ENCODE measurements around the gene SSH2.
"Not testable (repeated sequence)": the region's sequence is repeated elsewhere in the genome, so short reads cannot be mapped to it uniquely, and the experiment has no call there.

The SSH2 gene

GRCh38 chr17:29731589-29731929 lies 198.5 kb downstream of the SSH2 start:
- no peak for DNase-seq

GRCh38 chr17:29728490-29728889 lies 201.5 kb downstream of the SSH2 start:
- DNase-seq, result no peak

- peak in 1 of 2 experiments; percentile 35 for DNase-seq
Measured at GRCh38 chr17:29726715-29727252, 203.2 kb downstream of the SSH2 start.

DNA sequence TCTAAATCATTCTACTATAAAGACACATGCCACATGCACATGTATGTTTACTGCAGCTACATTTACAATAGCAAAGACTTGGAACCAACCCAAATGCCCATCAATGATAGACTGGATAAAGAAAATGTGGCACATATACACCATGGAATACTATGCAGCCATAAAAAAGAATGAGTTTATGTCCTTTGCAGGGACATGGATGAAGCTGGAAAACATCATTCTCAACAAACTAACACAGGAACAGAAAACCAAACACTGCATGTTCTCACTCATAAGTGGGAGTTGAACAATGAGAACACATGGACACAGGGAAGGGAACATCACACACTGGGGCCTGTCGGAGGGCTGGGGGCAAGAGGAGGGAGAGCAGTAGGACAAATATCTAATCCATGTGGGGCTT lies 204.6 kb downstream of the SSH2 start:
- DNase-seq, result not testable (repeated sequence)

DNA sequence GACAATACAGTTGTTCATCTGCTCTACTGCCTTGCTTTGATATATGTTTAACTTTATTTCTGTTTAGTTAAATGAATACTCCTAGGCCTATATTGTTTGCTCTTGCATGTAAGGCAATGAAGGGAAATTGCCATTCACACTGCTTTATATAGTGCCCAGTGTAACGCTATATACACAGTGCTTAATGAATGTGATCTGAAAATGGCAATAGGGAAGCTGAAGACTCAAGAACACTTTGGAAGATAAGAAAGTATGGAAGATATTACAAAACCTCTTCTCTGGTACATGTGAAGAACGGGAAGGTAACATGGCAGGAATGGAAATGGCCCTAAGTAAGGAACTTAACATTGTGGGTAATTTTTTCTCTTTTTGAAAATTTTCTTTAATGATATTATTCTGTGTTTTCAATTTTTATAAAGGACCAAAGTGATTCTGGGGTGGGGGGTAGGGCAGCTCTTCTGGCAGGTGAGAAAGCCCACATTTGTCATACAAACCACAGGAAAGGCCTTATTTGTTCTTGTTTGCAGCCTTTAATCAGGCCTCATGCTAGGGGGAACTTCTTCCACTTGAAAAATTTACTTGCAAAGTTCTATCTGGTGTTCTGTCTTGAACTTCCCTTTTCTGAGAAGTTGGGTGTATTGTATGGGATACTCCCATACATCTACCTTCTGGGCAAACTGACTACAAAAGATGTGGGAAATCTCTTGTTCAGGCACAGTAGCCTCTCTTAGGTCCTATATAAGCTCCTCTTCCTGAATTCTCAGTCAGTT lies 206.6 kb downstream of the SSH2 start:
- no peak for DNase-seq

DNA sequence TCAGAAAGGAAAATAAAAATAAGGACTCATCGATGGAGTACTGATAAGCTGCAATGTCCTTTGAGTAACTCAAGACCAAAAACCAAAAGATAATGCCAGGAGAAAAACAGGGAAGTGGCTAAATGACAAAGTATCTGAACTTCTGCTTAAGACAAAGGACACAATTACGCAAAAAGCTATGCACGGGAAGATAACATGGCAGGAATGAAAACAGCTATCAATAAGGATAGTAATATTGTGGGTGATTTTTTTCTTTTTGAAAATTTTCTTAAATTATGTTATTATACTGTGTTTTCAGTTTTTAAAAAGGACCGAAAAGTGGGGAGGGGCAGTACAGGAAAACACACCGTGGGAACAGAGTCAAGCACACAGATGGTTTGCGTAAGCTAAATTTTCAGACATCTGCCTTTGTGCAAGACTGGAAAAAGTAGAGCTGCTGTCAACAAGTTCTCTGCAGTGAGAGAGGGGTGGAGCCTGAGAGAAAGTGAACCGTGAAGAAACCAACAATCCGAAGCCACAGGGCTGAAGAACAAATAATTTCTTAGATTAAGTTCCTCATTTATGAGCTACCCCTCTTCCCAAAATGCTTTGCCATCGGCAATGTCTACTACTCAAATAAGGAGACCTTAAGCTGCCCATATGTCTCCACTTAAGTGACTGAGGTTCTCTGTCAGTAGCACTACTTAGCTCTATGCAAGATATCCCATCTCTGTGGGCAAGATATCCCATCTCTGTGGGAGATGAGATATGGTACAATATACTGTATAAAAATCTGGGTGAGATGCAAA lies 207.4 kb downstream of the SSH2 start:
- DNase-seq, result peak in 1 of 2 experiments; percentile 41

- no peak for DNase-seq
Measured at GRCh38 chr17:29720551-29720950, 209.5 kb downstream of the SSH2 start.

GRCh38 chr17:29719469-29719868 lies 210.6 kb downstream of the SSH2 start:
- DNase-seq, result no peak

DNA sequence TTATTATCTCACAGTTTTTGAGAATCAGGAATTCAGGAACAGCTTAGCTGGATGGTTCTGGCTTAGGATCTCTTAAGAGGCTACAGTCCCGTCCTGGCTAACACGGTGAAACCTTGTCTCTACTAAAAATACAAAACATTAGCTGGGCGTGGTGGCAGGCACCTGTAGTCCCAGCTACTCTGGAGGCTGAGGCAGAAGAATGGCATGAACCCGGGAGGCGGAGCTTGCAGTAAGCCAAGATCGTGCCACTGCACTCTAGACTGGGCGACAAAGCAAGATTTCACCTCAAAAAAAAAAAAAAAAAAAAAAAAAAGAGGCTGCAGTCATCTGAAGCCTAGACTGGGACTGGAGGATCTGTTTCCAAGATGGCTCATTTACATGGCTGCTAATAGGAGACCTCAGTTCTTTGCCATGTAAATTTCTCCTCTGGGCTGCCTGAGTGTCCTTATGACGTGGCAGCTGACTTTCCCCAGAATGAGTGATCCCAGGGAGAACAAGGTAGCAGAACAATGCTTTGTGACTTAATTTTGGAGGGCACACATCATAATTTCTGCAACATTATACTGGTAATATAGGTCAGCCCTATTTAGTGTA lies 211.5 kb downstream of the SSH2 start:
- peak in 1 of 2 experiments; percentile 54 for DNase-seq

DNA sequence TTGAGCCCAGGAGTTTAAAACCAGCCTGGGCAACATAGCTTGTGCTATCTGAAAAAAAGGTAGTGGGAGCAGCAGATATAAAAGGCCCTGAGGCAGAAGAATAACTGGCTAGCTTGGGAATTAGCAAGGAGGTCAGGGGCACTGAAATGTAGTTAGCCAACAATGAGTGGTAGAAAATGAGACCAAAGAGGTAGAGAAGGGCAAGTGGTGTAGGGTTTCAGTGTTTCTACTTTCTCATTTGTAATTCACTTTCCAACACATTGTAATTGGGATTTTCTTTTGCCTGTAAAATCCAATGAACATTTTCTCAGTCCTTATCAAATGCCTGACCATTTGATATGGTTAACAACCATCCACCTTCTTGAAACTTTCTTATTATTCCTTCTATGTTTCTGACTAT lies 212.2 kb downstream of the SSH2 start:
- no peak for DNase-seq

DNA sequence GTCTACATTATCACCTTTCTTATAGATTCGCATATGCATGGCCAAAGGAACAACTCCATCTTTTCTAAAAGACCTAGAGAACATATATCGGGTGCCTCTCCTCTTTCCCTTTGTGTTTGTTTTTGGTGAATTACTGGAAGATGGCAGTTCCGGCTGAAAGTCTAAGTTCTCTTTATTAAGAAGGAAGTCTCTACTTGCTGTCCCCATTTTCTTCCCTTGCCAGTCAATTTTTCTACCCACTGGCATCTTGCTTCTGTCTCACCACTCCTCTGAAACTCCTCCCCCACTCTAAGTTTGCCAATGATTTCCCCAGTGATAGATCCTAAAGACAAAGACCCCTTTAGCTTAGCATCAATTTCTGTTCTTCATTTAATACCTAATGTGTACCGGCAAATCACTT lies 213.5 kb downstream of the SSH2 start:
- no peak for DNase-seq

DNA sequence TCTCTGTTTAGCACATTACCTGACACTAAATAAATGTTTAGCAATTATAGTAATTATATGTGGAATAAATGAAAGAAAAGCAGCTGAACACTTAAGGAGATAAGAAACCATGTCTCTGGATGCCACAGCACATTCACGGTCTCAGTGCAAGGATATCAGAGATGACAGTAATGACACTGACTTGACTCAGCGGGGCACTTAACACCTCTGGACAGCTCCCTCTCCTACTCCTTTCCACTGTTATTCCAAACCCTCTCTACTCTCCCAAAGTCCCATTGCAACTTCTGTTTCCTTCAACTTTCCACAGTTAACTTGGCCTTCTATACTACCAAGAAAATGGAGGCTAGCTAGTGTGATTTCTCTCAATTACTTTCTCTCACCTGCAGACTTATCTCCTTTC lies 214.3 kb downstream of the SSH2 start:
- DNase-seq, result no peak

- peak in 1 of 2 experiments; percentile 23 for DNase-seq
Measured at GRCh38 chr17:29714146-29714545, 215.9 kb downstream of the SSH2 start.

- DNase-seq, result no peak
Measured at GRCh38 chr17:29713626-29714025, 216.4 kb downstream of the SSH2 start.

- DNase-seq, result no peak
Measured at GRCh38 chr17:29711588-29712385, 218.2 kb downstream of the SSH2 start.

DNA sequence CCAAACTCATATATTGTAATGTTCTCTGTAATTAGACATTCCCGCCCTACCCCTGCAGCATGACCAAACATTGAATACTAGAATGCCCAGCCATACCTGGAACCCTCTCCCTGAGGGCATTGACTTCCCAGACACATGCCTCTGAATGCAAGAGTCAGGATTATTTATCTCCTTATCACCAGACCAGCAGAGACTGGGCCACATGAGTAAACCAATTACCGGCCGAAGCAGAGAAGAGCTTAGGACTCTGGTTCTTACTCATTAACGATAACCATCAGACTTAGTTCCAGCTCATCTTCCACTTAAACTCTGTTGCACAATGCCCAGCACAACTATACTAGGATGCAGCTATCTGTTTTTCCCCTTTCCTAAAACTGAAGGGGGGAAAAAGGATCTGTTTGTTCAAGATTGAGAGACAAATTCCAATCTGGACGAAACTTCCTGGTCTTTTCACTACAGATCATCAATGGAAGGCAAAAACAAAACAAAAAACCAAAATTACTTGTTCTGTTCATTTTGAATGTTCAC lies 219.1 kb downstream of the SSH2 start:
- DNase-seq, result no peak

DNA sequence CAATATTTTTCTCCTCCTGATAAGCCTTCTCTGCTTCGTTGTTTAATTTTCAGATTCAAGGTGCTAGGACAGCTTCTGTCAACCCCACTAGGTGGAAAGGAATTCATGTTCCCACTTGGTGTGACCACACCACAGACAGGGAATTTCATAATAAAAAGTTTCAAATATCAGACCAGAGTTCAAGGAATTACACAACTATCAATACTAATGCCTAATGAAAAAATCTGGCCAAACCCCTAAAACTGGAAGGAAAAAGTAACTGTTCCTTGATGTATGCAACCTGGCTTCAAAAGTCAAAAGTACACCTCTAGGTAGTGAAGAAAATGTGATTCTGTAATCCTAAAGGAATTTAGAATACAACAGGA lies 219.5 kb downstream of the SSH2 start:
- no peak for DNase-seq

DNA sequence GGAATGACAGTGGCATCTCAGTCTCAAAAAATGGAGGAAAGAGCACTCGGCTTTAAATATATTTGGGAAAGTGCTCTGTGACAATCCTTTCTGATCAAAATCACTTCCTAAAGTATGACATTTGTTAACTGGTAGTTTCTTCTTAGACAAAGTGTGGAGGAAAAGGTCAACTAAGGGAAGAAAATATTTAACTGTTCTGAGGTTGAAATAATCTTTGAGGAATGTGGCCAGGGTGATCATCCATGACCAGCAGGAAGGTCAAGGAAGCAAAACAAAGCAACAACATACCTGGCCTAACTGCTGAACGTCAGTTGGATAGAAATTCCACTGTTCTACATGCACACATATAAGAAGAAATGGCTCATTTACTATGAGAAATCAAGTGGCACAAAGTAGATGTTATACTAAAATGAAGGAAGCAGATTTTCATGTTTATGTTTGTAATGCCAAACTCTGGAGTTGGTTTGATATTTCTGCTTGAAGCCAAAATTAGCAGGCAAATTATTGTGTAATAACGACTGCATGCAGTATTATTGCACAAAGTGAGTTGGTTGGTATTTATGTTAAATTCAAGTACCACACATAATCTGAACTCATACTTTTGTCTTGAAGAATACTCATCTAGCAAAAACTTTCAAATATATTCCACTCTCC lies 220.0 kb downstream of the SSH2 start:
- no peak for DNase-seq

GRCh38 chr17:29707212-29707571 lies 222.8 kb downstream of the SSH2 start:
- no peak for DNase-seq

- no peak for DNase-seq
Measured at GRCh38 chr17:29706045-29706431, 224.0 kb downstream of the SSH2 start.

- DNase-seq, result no peak
Measured at GRCh38 chr17:29705386-29705785, 224.6 kb downstream of the SSH2 start.

DNA sequence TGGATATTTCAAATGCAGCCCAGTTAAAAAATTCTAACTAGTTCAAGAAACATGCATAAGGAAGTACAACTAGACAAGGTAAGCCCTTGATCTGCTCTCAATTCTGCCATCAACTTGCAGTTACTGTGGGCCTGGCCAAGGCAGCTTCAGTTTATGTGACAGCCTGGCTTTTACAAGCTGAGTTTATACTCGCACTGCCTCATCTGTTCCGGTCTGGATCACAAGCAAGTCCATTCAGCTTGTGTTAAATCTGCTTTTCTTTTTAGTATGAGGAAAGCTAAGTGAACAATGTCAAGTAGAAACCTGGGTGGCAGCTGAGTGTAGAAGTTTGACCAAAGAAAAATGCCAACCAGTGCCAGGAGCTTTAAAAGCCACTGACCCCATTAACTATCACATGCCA lies 230.7 kb downstream of the SSH2 start:
- peak in 1 of 2 experiments; percentile 13 for DNase-seq

All from NCI-H526 (cell line).